H54 (cell line): ENCODE measurements around the gene MKNK1.
A peak's percentile ranks its signal among the peaks of the same experiment; 100 is the strongest.

Experiments
- DNase-seq: peaks from one replicate; pipeline ENCODE4 v3.0.0; 2011; ENCODE audit warnings: low spot score, mixed read lengths; ENCODE audit not compliant: insufficient read length
- FAIRE-seq: peaks from 3 replicates; lab custom pipeline; 2011; peaks lifted over from hg19 to GRCh38; lab: Jason Lieb, UNC
- POLR2A ChIP-seq: IDR thresholded peaks from 2 replicates; pipeline ENCODE4 v1.6.1; 2011; ENCODE audit warnings: low read depth, mild to moderate bottlenecking, low read length

The MKNK1 gene

GRCh38 chr1:46517010-46517600 is 87.0 kb downstream of the MKNK1 start:
- FAIRE-seq = no peak

GRCh38 chr1:46516200-46516950 is 87.7 kb downstream of the MKNK1 start:
- FAIRE-seq (no peak), DNase-seq (no peak)
- TF ChIP-seq POLR2A = no peak

More at GRCh38 chr1:46517010-46517600, 87.0 kb downstream of the MKNK1 start:
- DNase-seq = no peak
- TF ChIP-seq POLR2A = no peak

- FAIRE-seq (no peak), DNase-seq (no peak)
- TF ChIP-seq POLR2A = no peak
Observed at GRCh38 chr1:46515576-46515975, 88.5 kb downstream of the MKNK1 start.

GRCh38 chr1:46513536-46513935 is 90.5 kb downstream of the MKNK1 start:
- FAIRE-seq (no peak), DNase-seq (no peak)
- no peak for TF ChIP-seq POLR2A

- TF ChIP-seq POLR2A = no peak
- no peak for DNase-seq
- no peak for FAIRE-seq
Observed at GRCh38 chr1:46512792-46513190, 91.3 kb downstream of the MKNK1 start.

GRCh38 chr1:46512135-46512791 is 91.8 kb downstream of the MKNK1 start:
- no peak for DNase-seq
- TF ChIP-seq POLR2A = no peak
- FAIRE-seq = no peak

GRCh38 chr1:46510998-46511365 is 93.1 kb downstream of the MKNK1 start:
- no peak for TF ChIP-seq POLR2A
- FAIRE-seq = no peak
- DNase-seq = no peak

GRCh38 chr1:46510341-46510997 is 93.6 kb downstream of the MKNK1 start:
- no peak for FAIRE-seq
- DNase-seq = no peak
- no peak for TF ChIP-seq POLR2A

GRCh38 chr1:46508757-46509156 is 95.3 kb downstream of the MKNK1 start:
- no peak for TF ChIP-seq POLR2A
- peak; percentile 57 for FAIRE-seq
- peak; percentile 92 for DNase-seq
